ENCODE measurements around the gene ME3.

GRCh38 chr11:86638673-86639072, 33.7 kb downstream of the ME3 start:
- no peak for TF ChIP-seq SUZ12 (IDR thresholded peaks at IDR 0.05; ENCODE audit: extremely low read depth, insufficient read depth, insufficient read length)
- TF ChIP-seq ZNF274 (IDR thresholded peaks at IDR 0.05; ENCODE audit: low read depth, low read length) = no peak
